ENCODE results near the gene INTS11. TPM values are rescaled to one million over a fixed set of nuclear protein-coding genes. Genes with fewer than 3 reads are reported as not detected.

Gene INTS11
- total RNA-seq, 3 donors from 2014 or later: 68.6 to 125 (median 119) TPM

DNA sequence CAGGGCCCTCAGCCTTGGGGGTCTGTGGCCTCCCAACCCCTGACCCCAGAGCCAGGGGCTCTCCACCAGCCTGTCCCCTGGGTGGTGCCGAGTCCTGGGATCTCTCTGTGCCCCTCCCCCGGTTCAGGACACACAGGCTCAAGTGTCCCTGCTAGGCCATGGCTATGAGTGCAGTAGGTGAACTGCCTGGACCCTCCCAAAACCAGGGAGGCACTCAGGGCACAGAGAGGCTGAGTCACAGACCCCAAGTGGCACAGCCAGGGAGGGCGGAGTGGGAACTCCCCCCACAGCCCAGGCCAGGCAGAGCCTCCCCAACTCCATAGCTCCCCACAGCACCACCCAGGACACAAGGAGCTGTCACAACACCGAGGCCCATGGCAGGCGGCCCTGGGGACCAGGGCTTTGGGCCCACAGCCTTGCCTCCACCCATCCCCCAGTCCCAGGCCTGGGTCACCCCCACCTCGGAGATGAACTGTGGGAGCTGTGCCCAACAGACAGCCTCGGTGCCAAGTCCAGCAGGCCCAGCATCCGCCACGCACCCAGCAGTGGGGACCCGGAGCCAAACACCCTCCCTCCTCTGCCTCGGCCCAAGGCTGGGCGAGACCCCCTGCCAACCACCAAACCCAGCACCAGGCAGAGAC, 21.5 kb upstream of the INTS11 start:
- peak overlapping the region in 1 of 3 donors; percentile 99 for H3K4me3 ChIP-seq
- TF ChIP-seq POLR2A (IDR thresholded peaks at IDR 0.05) (no peak), POLR2AphosphoS5 (IDR thresholded peaks at IDR 0.05) (no peak)
- TF ChIP-seq, protein P1, sequence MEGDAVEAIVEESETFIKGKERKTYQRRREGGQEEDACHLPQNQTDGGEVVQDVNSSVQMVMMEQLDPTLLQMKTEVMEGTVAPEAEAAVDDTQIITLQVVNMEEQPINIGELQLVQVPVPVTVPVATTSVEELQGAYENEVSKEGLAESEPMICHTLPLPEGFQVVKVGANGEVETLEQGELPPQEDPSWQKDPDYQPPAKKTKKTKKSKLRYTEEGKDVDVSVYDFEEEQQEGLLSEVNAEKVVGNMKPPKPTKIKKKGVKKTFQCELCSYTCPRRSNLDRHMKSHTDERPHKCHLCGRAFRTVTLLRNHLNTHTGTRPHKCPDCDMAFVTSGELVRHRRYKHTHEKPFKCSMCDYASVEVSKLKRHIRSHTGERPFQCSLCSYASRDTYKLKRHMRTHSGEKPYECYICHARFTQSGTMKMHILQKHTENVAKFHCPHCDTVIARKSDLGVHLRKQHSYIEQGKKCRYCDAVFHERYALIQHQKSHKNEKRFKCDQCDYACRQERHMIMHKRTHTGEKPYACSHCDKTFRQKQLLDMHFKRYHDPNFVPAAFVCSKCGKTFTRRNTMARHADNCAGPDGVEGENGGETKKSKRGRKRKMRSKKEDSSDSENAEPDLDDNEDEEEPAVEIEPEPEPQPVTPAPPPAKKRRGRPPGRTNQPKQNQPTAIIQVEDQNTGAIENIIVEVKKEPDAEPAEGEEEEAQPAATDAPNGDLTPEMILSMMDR (IDR thresholded peaks at IDR 0.05): no peak
- H3K27me3 ChIP-seq: no peaks in the 10 kb centered on the region
- no peaks in the 10 kb centered on the region for H3K9me3 ChIP-seq
- peaks cover 9 to 26% of the 10 kb centered on the region in 2 donors for H3K4me1 ChIP-seq
- DNase-seq (ENCODE audit: low spot score in 2 of 2): no peak
- intact Hi-C loops (cut with DNase I; ENCODE audit: low total_unique reads): no loop called here
- H3K27ac ChIP-seq: no peak overlapping the region
- no peaks in the 10 kb centered on the region for H3K36me3 ChIP-seq

DNA sequence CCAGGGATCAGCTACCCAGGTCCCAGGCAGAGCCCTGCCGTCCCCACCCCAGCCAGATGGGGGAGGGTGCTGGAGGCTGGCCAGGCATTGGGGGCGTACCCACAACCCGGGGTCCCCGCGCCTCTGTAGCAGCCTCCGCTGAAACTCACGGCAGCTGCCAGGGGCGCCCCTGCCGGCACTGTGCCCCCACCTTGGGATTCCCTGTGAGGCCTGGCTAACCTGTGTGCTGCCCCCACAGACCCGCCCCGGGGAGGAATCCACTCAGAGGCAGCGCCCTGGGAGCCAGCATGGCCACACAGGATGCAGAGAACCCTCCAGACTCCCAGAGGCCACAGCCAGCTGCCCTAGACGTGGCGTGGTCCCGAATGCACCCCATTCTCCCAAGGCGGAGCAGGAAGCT, 20.9 kb upstream of the INTS11 start:
- no peaks in the 10 kb centered on the region for H3K27me3 ChIP-seq
- no peaks in the 10 kb centered on the region for H3K36me3 ChIP-seq
- intact Hi-C loops (cut with DNase I; ENCODE audit: low total_unique reads): no loop called here
- peak overlapping the region in 1 of 2 donors; percentile 33 for H3K27ac ChIP-seq
- TF ChIP-seq, protein P1 (IDR thresholded peaks at IDR 0.05): no peak
- TF ChIP-seq POLR2A (IDR thresholded peaks at IDR 0.05) (no peak), POLR2AphosphoS5 (IDR thresholded peaks at IDR 0.05) (no peak)
- no peaks in the 10 kb centered on the region for H3K9me3 ChIP-seq
- DNase-seq (ENCODE audit: low spot score in 2 of 2): no peak
- peaks cover 9 to 26% of the 10 kb centered on the region in 2 donors for H3K4me1 ChIP-seq
- H3K4me3 ChIP-seq: no peak overlapping the region

DNA sequence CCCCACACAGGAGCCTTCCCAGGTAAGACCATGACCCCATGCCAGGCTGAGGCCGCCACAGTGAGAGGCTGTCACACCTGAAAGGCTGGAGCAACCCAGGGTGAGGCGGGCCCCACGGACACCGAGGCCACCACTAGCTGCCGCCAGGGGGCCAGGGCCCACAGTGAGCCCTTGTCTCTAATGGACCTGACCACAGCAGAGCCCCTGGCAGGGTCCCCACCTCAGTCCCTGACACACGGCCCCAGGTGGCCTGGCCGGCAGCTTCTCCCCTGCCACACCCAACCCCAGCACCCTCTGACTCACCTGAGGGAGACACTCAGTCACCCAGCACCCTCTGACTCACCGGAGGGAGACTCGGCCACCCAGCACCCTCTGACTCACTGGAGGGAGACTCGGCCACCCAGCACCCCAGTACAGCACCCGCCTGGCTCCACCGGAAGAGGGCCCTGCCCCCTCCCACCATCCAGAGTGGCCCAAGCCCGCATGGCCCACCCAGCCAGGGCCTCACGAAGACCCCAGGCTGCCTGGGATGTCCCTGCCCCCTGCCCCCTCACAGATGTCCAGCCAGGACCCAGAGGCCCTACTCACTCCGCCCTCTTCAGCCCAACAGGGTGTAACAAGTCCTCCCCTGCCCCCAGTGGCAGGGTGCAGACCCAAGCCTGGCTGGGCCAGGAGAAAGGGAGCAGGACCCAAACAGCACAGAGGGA, 20.3 kb upstream of the INTS11 start:
- TF ChIP-seq, protein P1 (IDR thresholded peaks at IDR 0.05): peak in 2 of 3 donors; percentile 26 to 39
- TF ChIP-seq POLR2AphosphoS5 (IDR thresholded peaks at IDR 0.05): no peak
- TF ChIP-seq POLR2A (IDR thresholded peaks at IDR 0.05): no peak
- no peaks in the 10 kb centered on the region for H3K9me3 ChIP-seq
- H3K27ac ChIP-seq: peak overlapping the region; percentile 66 to 68
- peaks cover 9 to 26% of the 10 kb centered on the region in 2 donors for H3K4me1 ChIP-seq
- H3K36me3 ChIP-seq: no peaks in the 10 kb centered on the region
- H3K4me3 ChIP-seq: no peak overlapping the region
- intact Hi-C loops (cut with DNase I; ENCODE audit: low total_unique reads): no loop called here
- DNase-seq (ENCODE audit: low spot score in 2 of 2): no peak
- no peaks in the 10 kb centered on the region for H3K27me3 ChIP-seq

DNA sequence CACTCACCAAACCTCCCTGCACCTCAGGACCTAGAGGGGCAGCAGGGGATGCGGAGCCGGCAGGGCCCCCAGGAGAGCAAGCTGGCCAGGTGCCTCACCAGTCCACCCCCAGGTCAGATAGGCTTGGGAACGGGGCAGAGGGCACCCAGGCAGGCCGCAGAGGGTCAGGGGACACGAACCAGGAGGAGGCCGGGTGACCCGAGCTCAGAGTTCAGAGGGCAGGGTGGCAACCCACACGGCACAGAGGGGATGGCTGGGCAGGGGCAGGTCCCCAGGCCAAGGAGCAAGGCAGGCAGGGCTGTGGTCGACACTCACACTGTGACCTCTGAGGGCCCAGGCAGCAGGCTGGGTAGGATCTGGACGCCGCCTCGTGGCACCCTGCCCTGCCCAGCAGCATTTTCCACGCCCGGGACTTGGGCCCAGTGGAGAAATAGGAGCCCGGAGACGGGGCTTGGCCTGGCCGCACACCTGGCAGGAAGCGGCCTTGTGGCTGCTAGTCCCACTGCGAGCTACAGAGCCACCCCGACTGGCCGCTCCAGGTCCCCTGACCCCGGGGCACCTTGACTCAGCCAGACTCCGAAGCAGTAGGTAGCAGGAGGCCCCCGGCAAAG, 19.5 kb upstream of the INTS11 start:
- intact Hi-C loops (cut with DNase I; ENCODE audit: low total_unique reads): no loop called here
- TF ChIP-seq POLR2AphosphoS5 (IDR thresholded peaks at IDR 0.05): no peak
- TF ChIP-seq, protein P1 (IDR thresholded peaks at IDR 0.05): no peak
- TF ChIP-seq POLR2A (IDR thresholded peaks at IDR 0.05): no peak
- H3K27me3 ChIP-seq: no peaks in the 10 kb centered on the region
- peak overlapping the region; percentile 66 to 68 for H3K27ac ChIP-seq
- H3K4me3 ChIP-seq: no peak overlapping the region
- peaks cover 9 to 26% of the 10 kb centered on the region in 2 donors for H3K4me1 ChIP-seq
- H3K36me3 ChIP-seq: no peaks in the 10 kb centered on the region
- DNase-seq (ENCODE audit: low spot score in 2 of 2): no peak
- H3K9me3 ChIP-seq: no peaks in the 10 kb centered on the region

Measured in breast epithelium (tissue), 4 donors.